SK-N-SH (cell line): ENCODE results near the gene GLCCI1. TPM values are rescaled to one million over a fixed set of nuclear protein-coding genes. Genes with fewer than 3 reads are reported as not detected.

Experiments used
- CTCF ChIA-PET: fragments of 300-600, 350-600 bp; formaldehyde crosslinking; extraction: SDS; loops from one replicate; lab custom pipeline; 2021; lab: Yijun Ruan, JAX
- POLR2A ChIA-PET: fragments of 350-600 bp; sonication (Branson Sonifier 250); formaldehyde crosslinking; extraction: SDS; loops from one replicate; lab custom pipeline; 2020; ENCODE audit warnings: antibody characterized with exemption, inconsistent platforms; lab: Yijun Ruan, JAX
- DNase-seq: peaks from one replicate; pipeline ENCODE4 v3.0.0; 2012
- H2AFZ ChIP-seq: fragments of 200-600 bp; sonication (generic); 2 replicates; pipeline ENCODE4 v1.8.1; 2016; ENCODE audit warnings: antibody characterized with exemption, mild to moderate bottlenecking, low read depth
- H3F3A ChIP-seq: fragments of 200-600 bp; sonication (generic); replicated peaks from 2 replicates; pipeline ENCODE3; 2016; ENCODE audit warnings: antibody characterized with exemption, mild to moderate bottlenecking; ENCODE audit not compliant: insufficient read depth
- H3K27ac ChIP-seq, 2 experiments: fragments of 200-500 bp in 1 of 2; fragments of 200-600 bp in 1 of 2; sonication (Bioruptor generic) in 1 of 2; sonication (generic), shearing (Covaris generic) in 1 of 2; 2 replicates each; pipeline versions ENCODE4 v1.5.1 to v1.6.1; 2014 to 2016; ENCODE audit warnings: low read depth in 2 of 2, inconsistent platforms in 1 of 2, low read length in 1 of 2, mild to moderate bottlenecking in 1 of 2, mixed read lengths in 1 of 2
- H3K27me3 ChIP-seq: fragments of 200-600 bp; sonication (generic), shearing (Covaris generic); 2 replicates; pipeline ENCODE4 v1.6.1; 2016; ENCODE audit warnings: mixed run types; ENCODE audit not compliant: insufficient read depth
- H3K36me3 ChIP-seq, 2 experiments: fragments of 200-500 bp in 1 of 2; fragments of 200-600 bp in 1 of 2; sonication (Bioruptor generic) in 1 of 2; sonication (generic) in 1 of 2; replicated peaks in 1 of 2; 2 replicates each; pipeline versions ENCODE3 to v1.5.1; 2014 to 2016; ENCODE audit warnings: low read length in 1 of 2, mild to moderate bottlenecking in 1 of 2; ENCODE audit not compliant: insufficient read depth in 2 of 2, control insufficient read depth in 1 of 2
- H3K4me1 ChIP-seq, 2 experiments: fragments of 200-500 bp in 1 of 2; fragments of 200-600 bp in 1 of 2; sonication (Bioruptor generic) in 1 of 2; sonication (generic), shearing (Covaris generic) in 1 of 2; 2 replicates each; pipeline versions ENCODE4 v1.5.1 to v1.6.1; 2014 to 2016; ENCODE audit warnings: low read depth in 1 of 2, low read length in 1 of 2, mixed run types in 1 of 2; ENCODE audit not compliant: insufficient read depth in 2 of 2, control insufficient read depth in 1 of 2
- H3K4me2 ChIP-seq: fragments of 200-600 bp; sonication (generic), shearing (Covaris generic); 2 replicates; pipeline ENCODE4 v1.6.1; 2017; ENCODE audit warnings: mixed run types
- H3K4me3 ChIP-seq, 2 experiments: fragments of 200-500 bp in 1 of 2; fragments of 200-600 bp in 1 of 2; sonication (Bioruptor generic) in 1 of 2; sonication (generic), shearing (Covaris generic) in 1 of 2; 2 replicates each; pipeline versions ENCODE4 v1.5.1 to v1.8.1; 2014 to 2016; ENCODE audit warnings: low read depth in 2 of 2, inconsistent platforms in 1 of 2, low read length in 1 of 2, mild to moderate bottlenecking in 1 of 2, mixed read lengths in 1 of 2, moderate library complexity in 1 of 2
- H3K79me2 ChIP-seq: fragments of 200-600 bp; sonication (generic); 2 replicates; pipeline ENCODE4 v1.8.1; 2017; ENCODE audit warnings: mild to moderate bottlenecking; ENCODE audit not compliant: insufficient read depth
- H3K9ac ChIP-seq: fragments of 200-600 bp; sonication (generic); 2 replicates; pipeline ENCODE4 v1.6.1; 2017; ENCODE audit warnings: mixed run types
- H3K9me2 ChIP-seq: fragments of 200-600 bp; sonication (generic); 2 replicates; pipeline ENCODE4 v1.6.1; 2017; ENCODE audit warnings: mixed run types
- H3K9me3 ChIP-seq: fragments of 200-600 bp; sonication (generic); 2 replicates; pipeline ENCODE4 v1.6.1; 2017; ENCODE audit warnings: mixed run types, mild to moderate bottlenecking, moderate library complexity
- H4K20me1 ChIP-seq: fragments of 200-600 bp; sonication (generic); 2 replicates; pipeline ENCODE4 v1.6.1; 2017; ENCODE audit warnings: mild to moderate bottlenecking, mixed run types; ENCODE audit not compliant: insufficient read depth
- CTCF ChIP-seq: fragments of 200-600 bp; sonication (generic); IDR thresholded peaks from 2 replicates; pipeline ENCODE4 v1.6.1; 2017; ENCODE audit warnings: antibody characterized with exemption, mild to moderate bottlenecking, moderate library complexity
- ELF1 ChIP-seq: IDR thresholded peaks from 2 replicates; pipeline ENCODE4 v1.4.0; 2012
- EZH2phosphoT487 ChIP-seq: fragments of 200-600 bp; sonication (generic); IDR thresholded peaks from 2 replicates; pipeline ENCODE4 v1.6.1; 2017; ENCODE audit warnings: low read depth, mixed run types, mild to moderate bottlenecking, antibody characterized with exemption, moderate library complexity, borderline replicate concordance
- FOXJ3 ChIP-seq: sonication (generic); formaldehyde crosslinking; IDR thresholded peaks from 2 replicates; pipeline ENCODE4 v1.5.1; 2020; ENCODE audit warnings: mild to moderate bottlenecking, missing genetic modification reagents
- GATA2 ChIP-seq: sonication (generic); formaldehyde crosslinking; IDR thresholded peaks from 2 replicates; pipeline ENCODE4 v1.5.0; 2020; ENCODE audit warnings: mild to moderate bottlenecking, missing genetic modification reagents
- NFIC ChIP-seq: IDR thresholded peaks from 2 replicates; pipeline ENCODE4 v1.4.0; 2012; ENCODE audit warnings: borderline replicate concordance
- NRF1 ChIP-seq: IDR thresholded peaks from 2 replicates; pipeline ENCODE4 v1.6.1; 2012; ENCODE audit warnings: low read depth, mild to moderate bottlenecking, low read length
- PBX3 ChIP-seq: IDR thresholded peaks from 2 replicates; pipeline ENCODE4; 2012
- RCOR1 ChIP-seq: fragments of 150-350 bp; IDR thresholded peaks from 2 replicates; pipeline ENCODE4 v1.6.1; 2017; ENCODE audit warnings: antibody characterized with exemption, low read length
- RFX5 ChIP-seq: IDR thresholded peaks from 2 replicates; pipeline ENCODE4 v1.6.1; 2012; ENCODE audit warnings: mild to moderate bottlenecking, improper control_type of control experiment, low read length
- SMC3 ChIP-seq: IDR thresholded peaks from 2 replicates; pipeline ENCODE4 v1.6.1; 2012; ENCODE audit warnings: low read depth, low read length, improper control_type of control experiment
- TAF1 ChIP-seq: IDR thresholded peaks from 2 replicates; pipeline ENCODE4 v1.6.1; 2012; ENCODE audit warnings: low read depth, mild to moderate bottlenecking, low read length, moderate library complexity, borderline replicate concordance
- TCF12 ChIP-seq: IDR thresholded peaks from 2 replicates; pipeline ENCODE4 v1.4.0; 2012
- TEAD4 ChIP-seq: IDR thresholded peaks from 2 replicates; pipeline ENCODE4 v1.4.0; 2012; ENCODE audit warnings: mild to moderate bottlenecking, borderline replicate concordance; ENCODE audit not compliant: insufficient read depth
- USF1 ChIP-seq: IDR thresholded peaks from 2 replicates; pipeline ENCODE4 v1.4.0; 2012; ENCODE audit warnings: low read depth, borderline replicate concordance
- YY1 ChIP-seq: IDR thresholded peaks from 2 replicates; pipeline ENCODE4 v1.4.0; 2012; ENCODE audit warnings: low read depth, mild to moderate bottlenecking
- WGBS: methylation state at CpG from one replicate; pipeline ENCODE4 v1.1.6; 2017; ENCODE audit warnings: low lambda C conversion rate; 5-methylcytosine and 5-hydroxymethylcytosine counted together
- polyA plus RNA-seq, 3 experiments: library from polyadenylated mRNA; depleted of rRNA; stranded (reverse); fragments of >200 nt; gene quantifications; 2 replicates each; pipeline ENCODE4 v1.2.3, GENCODE V29; 2012

GLCCI1 gene
- polyA plus RNA-seq, 1 of the 3 experiments (the other 2 are of a cell fraction) = 5.5 TPM

DNA sequence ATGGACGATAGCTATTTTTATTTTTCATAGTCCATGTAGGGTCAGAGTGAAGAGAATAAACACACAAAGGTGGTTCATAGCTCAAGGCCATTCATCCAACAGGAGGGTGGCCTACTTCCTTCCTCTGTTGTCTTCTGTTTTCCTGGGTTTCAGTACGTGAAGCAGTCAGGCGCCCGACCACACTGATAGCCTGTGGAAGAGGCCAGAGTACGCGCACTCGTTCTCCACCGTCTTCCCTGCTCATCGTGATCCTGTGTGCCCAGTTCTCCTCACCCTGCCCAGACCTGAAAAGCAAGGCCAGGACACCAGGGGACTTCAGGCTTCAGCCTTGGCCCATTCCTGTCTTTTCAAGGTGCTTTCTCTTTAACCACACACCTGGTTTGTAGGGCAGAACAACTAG lies 134.7 kb downstream of the GLCCI1 start:
- Histone ChIP-seq H3K9me3 (no peaks in the 10 kb centered on the region; the same call in 1 of the 2 replicates), H3F3A (no peaks in the 10 kb centered on the region), H3K9me2 (no peaks in the 10 kb centered on the region), H3K4me2 (no peak overlapping the region), H3K27ac (no peak overlapping the region), H2AFZ (no peak overlapping the region), H3K4me1 (no peaks in the 10 kb centered on the region; a peak in 1 of 4 replicates), H3K27me3 (no peaks in the 10 kb centered on the region), H3K4me3 (no peak overlapping the region), H3K36me3 (no peaks in the 10 kb centered on the region), H4K20me1 (no peaks in the 10 kb centered on the region), H3K79me2 (no peaks in the 10 kb centered on the region), H3K9ac (no peak overlapping the region)
- no peak for TF ChIP-seq USF1
- WGBS = 82% methylated on average over 9 of the region's 9 CpGs
- ChIA-PET POLR2A (no interaction called here), CTCF (no interaction called here)
- no peak for DNase-seq

DNA sequence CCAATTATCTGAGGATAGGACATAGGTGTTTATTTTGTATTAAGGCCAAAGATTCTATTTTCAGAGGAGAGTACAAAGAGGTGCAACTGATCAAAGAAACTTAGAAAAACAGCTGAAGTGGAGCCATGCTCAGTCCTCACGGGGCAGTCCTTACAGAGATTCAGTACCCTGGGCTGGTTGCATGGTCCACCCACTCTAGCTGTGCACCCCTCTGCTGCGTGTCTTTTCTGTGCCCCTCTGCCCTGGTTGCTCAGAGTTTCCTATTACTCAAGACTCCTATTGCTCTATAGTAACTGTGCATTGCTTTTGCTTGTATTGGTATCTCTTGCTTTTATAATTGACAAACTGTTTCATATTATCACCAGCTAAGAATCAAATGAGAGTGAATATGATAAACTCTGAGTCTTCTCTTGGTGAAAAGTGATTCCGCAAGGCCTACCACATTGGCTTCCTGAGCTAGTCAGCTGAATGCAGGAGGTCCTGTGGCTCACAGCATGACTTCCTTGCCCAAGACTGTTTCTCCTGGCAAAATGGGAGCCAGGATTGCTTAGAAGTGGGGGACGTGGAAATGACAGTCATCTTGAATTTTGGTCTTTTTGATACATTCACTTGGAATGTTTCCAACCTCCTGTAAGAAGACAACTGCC lies 137.0 kb downstream of the GLCCI1 start:
- H3K4me1 ChIP-seq = no peaks in the 10 kb centered on the region; a peak in 2 of 4 replicates
- TF ChIP-seq TCF12 (no peak), EZH2phosphoT487 (no peak)
- H3K9me3 ChIP-seq = no peaks in the 10 kb centered on the region
- H3K79me2 ChIP-seq = no peaks in the 10 kb centered on the region
- 37% methylated on average over 4 of the region's 4 CpGs for WGBS
- no peaks in the 10 kb centered on the region for H3K36me3 ChIP-seq
- POLR2A ChIA-PET = no interaction called here
- H3K4me2 ChIP-seq = no peak overlapping the region
- H3F3A ChIP-seq = no peaks in the 10 kb centered on the region
- DNase-seq = no peak
- H3K27ac ChIP-seq = no peak overlapping the region
- no peak overlapping the region for H3K9ac ChIP-seq
- H3K9me2 ChIP-seq = no peaks in the 10 kb centered on the region
- no peak overlapping the region for H3K4me3 ChIP-seq
- no peak overlapping the region for H2AFZ ChIP-seq
- CTCF ChIA-PET = interaction anchor here (0.6 to 2.0 kb wide), 5 partner anchors 15 to 191 kb away, joined by 3 to 5 read pairs (median 3); no protein-coding TSS in a partner anchor
- no peaks in the 10 kb centered on the region for H4K20me1 ChIP-seq
- no peaks in the 10 kb centered on the region for H3K27me3 ChIP-seq

DNA sequence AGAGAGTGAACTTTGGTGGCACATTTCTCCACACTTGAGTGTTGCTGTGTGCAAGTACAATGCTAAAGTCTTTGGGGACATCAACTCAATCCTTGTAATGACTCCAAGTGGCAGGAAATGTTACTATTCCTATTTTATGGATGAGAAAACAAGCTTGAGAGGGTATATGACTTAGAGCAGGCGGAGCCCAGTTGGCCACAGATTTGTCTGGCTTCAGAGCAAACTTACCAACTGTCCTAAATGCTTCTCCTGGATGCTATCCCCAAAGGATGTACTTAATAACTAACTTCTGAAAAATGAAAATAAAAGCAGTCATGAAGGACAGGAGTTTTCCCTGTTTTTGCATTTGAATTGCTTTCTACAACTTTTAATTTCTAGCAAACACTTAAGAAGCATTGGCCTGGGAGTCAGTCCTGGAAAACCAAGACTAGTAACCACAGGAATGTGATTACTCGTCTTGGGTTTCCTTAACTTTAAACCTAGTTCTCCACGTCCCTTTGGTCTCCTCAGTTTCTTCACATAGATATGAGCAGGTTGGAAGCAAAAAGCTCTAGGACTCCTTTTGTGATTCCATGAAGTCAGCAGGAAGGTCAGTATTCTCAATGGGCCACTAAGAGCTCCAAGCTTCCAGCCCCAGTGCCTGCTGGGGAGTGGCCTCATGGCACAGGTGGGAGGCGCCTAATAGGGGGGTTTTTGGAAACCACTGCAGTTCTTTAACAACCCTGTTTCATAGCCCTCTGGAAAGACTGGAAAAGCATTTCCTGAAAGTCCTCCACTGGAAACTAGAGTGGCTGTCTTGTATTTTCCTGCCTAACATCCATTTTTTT lies 140.8 kb downstream of the GLCCI1 start:
- H3K79me2 ChIP-seq = no peaks in the 10 kb centered on the region
- no peak overlapping the region for H2AFZ ChIP-seq
- H3K9ac ChIP-seq = no peak overlapping the region
- DNase-seq = no peak
- POLR2A ChIA-PET = no interaction called here
- no peak overlapping the region for H3K4me3 ChIP-seq
- peak overlapping the region; percentile 14 for H3K4me2 ChIP-seq
- WGBS = 32% methylated on average over 4 of the region's 4 CpGs
- no peaks in the 10 kb centered on the region for H4K20me1 ChIP-seq
- no peaks in the 10 kb centered on the region; a peak in 2 of 4 replicates for H3K4me1 ChIP-seq
- CTCF ChIA-PET = interaction anchor here (1.4 kb wide), 1 partner anchor 39 kb away, joined by 3 read pairs; no protein-coding TSS in a partner anchor
- no peaks in the 10 kb centered on the region for H3K27me3 ChIP-seq
- peaks cover 0 to 2% of the 10 kb centered on the region in 2 experiments for H3K36me3 ChIP-seq
- no peak overlapping the region for H3K27ac ChIP-seq
- no peaks in the 10 kb centered on the region for H3K9me3 ChIP-seq
- no peaks in the 10 kb centered on the region for H3F3A ChIP-seq
- H3K9me2 ChIP-seq = no peaks in the 10 kb centered on the region
- TF ChIP-seq CTCF (no peak), USF1 (no peak), TAF1 (no peak), NRF1 (no peak), TEAD4 (no peak), RFX5 (no peak), GATA2 (CRISPR knock-in tag) (no peak), SMC3 (no peak), ELF1 (no peak), NFIC (no peak), YY1 (no peak), FOXJ3 (CRISPR knock-in tag) (no peak), PBX3 (no peak), RCOR1 (no peak), TCF12 (no peak)
